HEK293 (cell line): Measurements from ENCODE around the gene LIME1.

ENCODE experiments used
- CTCF ChIA-PET: fragments of 350-600 bp; formaldehyde crosslinking; extraction: SDS; loops from one replicate; lab custom pipeline; 2021; ENCODE audit warnings: antibody characterized with exemption; lab: Yijun Ruan, JAX
- POLR2A ChIA-PET: fragments of 300-600 bp; formaldehyde crosslinking; extraction: SDS; loops from one replicate; lab custom pipeline; 2020; ENCODE audit warnings: antibody characterized with exemption, inconsistent platforms; lab: Yijun Ruan, JAX
- H3K27ac ChIP-seq: fragments of 200-500 bp; sonication (Bioruptor generic); 2 replicates; pipeline ENCODE4 v1.5.1; 2014; ENCODE audit warnings: low read depth, low read length, control low read depth, inconsistent platforms; ENCODE audit errors: extremely low read depth
- H3K36me3 ChIP-seq, 2 experiments: fragments of 200-500 bp in 1 of 2; sonication (Bioruptor generic) in 1 of 2; 1 replicate in 1 of 2; 2 replicates in 1 of 2; pipeline ENCODE4 v1.5.1; 2014 to 2017; ENCODE audit warnings: inconsistent platforms in 2 of 2, low read length in 2 of 2; ENCODE audit not compliant: control insufficient read depth in 2 of 2, insufficient read depth in 1 of 2
- H3K4me1 ChIP-seq: fragments of 200-500 bp; sonication (Bioruptor generic); 2 replicates; pipeline ENCODE4 v1.5.1; 2014; ENCODE audit warnings: mild to moderate bottlenecking, low read length, inconsistent platforms; ENCODE audit not compliant: control insufficient read depth, insufficient read depth
- H3K4me3 ChIP-seq: 2 replicates; pipeline ENCODE4 v1.5.1; 2011; ENCODE audit warnings: low read depth, mild to moderate bottlenecking, control low read depth, low read length, moderate library complexity
- H3K9me3 ChIP-seq: fragments of 200-500 bp; sonication (Bioruptor generic); 2 replicates; pipeline ENCODE4 v1.5.1; 2014; ENCODE audit warnings: low read depth, low read length, inconsistent platforms; ENCODE audit not compliant: control insufficient read depth, insufficient read depth
- ELK4 ChIP-seq: IDR thresholded peaks from 2 replicates; pipeline ENCODE4 v1.6.1; 2011; ENCODE audit warnings: mild to moderate bottlenecking, low read depth, low read length, borderline replicate concordance
- KLF17 ChIP-seq: fragments of 450-650 bp; formaldehyde crosslinking; IDR thresholded peaks from 2 replicates; pipeline ENCODE4 v1.5.1; 2016; ENCODE audit warnings: missing biosample characterization, missing genetic modification characterization
- KLF7 ChIP-seq: fragments of 450-650 bp; formaldehyde crosslinking; IDR thresholded peaks from 2 replicates; pipeline ENCODE4 v1.5.1; 2016; ENCODE audit warnings: missing biosample characterization, missing genetic modification characterization, borderline replicate concordance
- PRDM6 ChIP-seq: fragments of 450-650 bp; formaldehyde crosslinking; IDR thresholded peaks from 2 replicates; pipeline ENCODE4 v1.5.1; 2017; ENCODE audit warnings: missing biosample characterization, missing genetic modification characterization
- SCRT2 ChIP-seq: fragments of 450-650 bp; formaldehyde crosslinking; IDR thresholded peaks from 2 replicates; pipeline ENCODE4 v1.5.1; 2016; ENCODE audit warnings: missing biosample characterization, missing genetic modification characterization
- TCF7L2 ChIP-seq: IDR thresholded peaks from 2 replicates; pipeline ENCODE4 v1.6.1; 2011; ENCODE audit warnings: low read depth, mild to moderate bottlenecking, inconsistent platforms, low read length, moderate library complexity, borderline replicate concordance
- TSHZ1 ChIP-seq: fragments of 450-650 bp; formaldehyde crosslinking; IDR thresholded peaks from 2 replicates; pipeline ENCODE4 v1.5.1; 2016; ENCODE audit warnings: missing biosample characterization, missing genetic modification characterization, borderline replicate concordance
- YY2 ChIP-seq: fragments of 450-650 bp; formaldehyde crosslinking; IDR thresholded peaks from 2 replicates; pipeline ENCODE4 v1.5.1; 2016; ENCODE audit warnings: missing biosample characterization, missing genetic modification characterization
- ZBTB17 ChIP-seq: fragments of 450-650 bp; formaldehyde crosslinking; IDR thresholded peaks from 2 replicates; pipeline ENCODE4 v1.5.1; 2016; ENCODE audit warnings: missing biosample characterization, missing genetic modification characterization
- ZFP41 ChIP-seq: fragments of 450-650 bp; formaldehyde crosslinking; IDR thresholded peaks from 2 replicates; pipeline ENCODE4 v1.5.1; 2016; ENCODE audit warnings: missing biosample characterization, missing genetic modification characterization, borderline replicate concordance
- ZNF132 ChIP-seq: fragments of 450-650 bp; formaldehyde crosslinking; IDR thresholded peaks from 2 replicates; pipeline ENCODE4 v1.5.1; 2017; ENCODE audit warnings: missing biosample characterization, missing genetic modification characterization, borderline replicate concordance
- ZNF146 ChIP-seq: fragments of 450-650 bp; formaldehyde crosslinking; IDR thresholded peaks from 2 replicates; pipeline ENCODE4 v1.5.1; 2016; ENCODE audit warnings: missing biosample characterization, missing genetic modification characterization
- ZNF174 ChIP-seq: fragments of 450-650 bp; formaldehyde crosslinking; IDR thresholded peaks from 2 replicates; pipeline ENCODE4 v1.5.0; 2017; ENCODE audit warnings: missing biosample characterization, mild to moderate bottlenecking, missing genetic modification characterization
- ZNF350 ChIP-seq: fragments of 450-650 bp; formaldehyde crosslinking; IDR thresholded peaks from 2 replicates; pipeline ENCODE4 v1.5.0; 2017; ENCODE audit warnings: missing biosample characterization, mild to moderate bottlenecking, missing genetic modification characterization
- ZNF354C ChIP-seq: fragments of 450-650 bp; formaldehyde crosslinking; IDR thresholded peaks from 2 replicates; pipeline ENCODE4 v1.5.1; 2016; ENCODE audit warnings: missing biosample characterization, missing genetic modification characterization, low read depth, borderline replicate concordance
- ZNF449 ChIP-seq: fragments of 450-650 bp; formaldehyde crosslinking; IDR thresholded peaks from 2 replicates; pipeline ENCODE4 v1.5.1; 2017; ENCODE audit warnings: missing biosample characterization, mild to moderate bottlenecking, missing genetic modification characterization, moderate library complexity
- ZNF473 ChIP-seq: fragments of 450-650 bp; formaldehyde crosslinking; IDR thresholded peaks from 2 replicates; pipeline ENCODE4 v1.5.1; 2017; ENCODE audit warnings: missing biosample characterization, missing genetic modification characterization
- ZNF48 ChIP-seq: fragments of 450-650 bp; formaldehyde crosslinking; IDR thresholded peaks from 2 replicates; pipeline ENCODE4 v1.5.1; 2016; ENCODE audit warnings: missing biosample characterization, missing genetic modification characterization
- ZNF621 ChIP-seq: fragments of 450-650 bp; formaldehyde crosslinking; IDR thresholded peaks from 2 replicates; pipeline ENCODE4 v1.5.1; 2017; ENCODE audit warnings: missing biosample characterization, missing genetic modification characterization
- ZNF629 ChIP-seq: fragments of 450-650 bp; formaldehyde crosslinking; IDR thresholded peaks from 2 replicates; pipeline ENCODE4 v1.5.1; 2017; ENCODE audit warnings: missing biosample characterization, missing genetic modification characterization
- ZNF639 ChIP-seq: fragments of 450-650 bp; formaldehyde crosslinking; IDR thresholded peaks from 2 replicates; pipeline ENCODE4 v1.5.1; 2016; ENCODE audit warnings: missing biosample characterization, missing genetic modification characterization
- ZNF664 ChIP-seq: fragments of 450-650 bp; formaldehyde crosslinking; IDR thresholded peaks from 2 replicates; pipeline ENCODE4 v1.5.1; 2016; ENCODE audit warnings: missing biosample characterization, missing genetic modification characterization
- ZNF704 ChIP-seq: fragments of 450-650 bp; formaldehyde crosslinking; IDR thresholded peaks from 2 replicates; pipeline ENCODE4 v1.5.1; 2016; ENCODE audit warnings: missing biosample characterization, missing genetic modification characterization
- ZNF843 ChIP-seq: fragments of 450-650 bp; formaldehyde crosslinking; IDR thresholded peaks from 2 replicates; pipeline ENCODE4 v1.5.1; 2016; ENCODE audit warnings: missing biosample characterization, missing genetic modification characterization
- ZSCAN30 ChIP-seq: fragments of 450-650 bp; IDR thresholded peaks from 2 replicates; pipeline ENCODE4 v1.5.1; 2018; ENCODE audit warnings: missing biosample characterization, mild to moderate bottlenecking, missing genetic modification characterization, moderate library complexity

LIME1 gene

GRCh38 chr20:63740627-63741353, 4.3 kb downstream of the LIME1 start (continued):
- TF ChIP-seq ZNF449, result no peak
- no peak for TF ChIP-seq ELK4
- peak; percentile 78 for TF ChIP-seq SCRT2 (tag by site-specific recombination)
- no peak for TF ChIP-seq TCF7L2
- TF ChIP-seq ZNF473 (tag by site-specific recombination), result no peak
- TF ChIP-seq ZNF132 (tag by site-specific recombination), result no peak
- peak; percentile 96 for TF ChIP-seq ZBTB17 (tag by site-specific recombination)
- no peak for TF ChIP-seq ZNF704 (tag by site-specific recombination)
- TF ChIP-seq PRDM6 (tag by site-specific recombination), result no peak

GRCh38 chr20:63741354-63741675, 4.9 kb downstream of the LIME1 start:
- POLR2A ChIA-PET, result interaction anchor here (0.7 to 1.6 kb wide), 8 partner anchors 9 to 239 kb away, joined by 3 to 13 read pairs (median 6); partner anchors contain the start of genes ARFRP1, PRPF6, TPD52L2 and UCKL1
- peaks cover 4 to 35% of the 10 kb centered on the region in 2 experiments; a peak in 1 of 3 replicates for H3K36me3 ChIP-seq
- CTCF ChIA-PET, result interaction anchor here (0.6 to 1.0 kb wide), 3 partner anchors 121 to 670 kb away, joined by 3 read pairs; partner anchors contain the start of gene TPD52L2
- H3K9me3 ChIP-seq, result no peaks in the 10 kb centered on the region
- peak overlapping the region; percentile 54; the same call in 1 of the 2 replicates for H3K4me3 ChIP-seq
- H3K27ac ChIP-seq, result peak overlapping the region; percentile 48
- no peaks in the 10 kb centered on the region; the same call in 1 of the 2 replicates for H3K4me1 ChIP-seq
- no peak for TF ChIP-seq KLF7 (tag by site-specific recombination)
- TF ChIP-seq ZNF843 (tag by site-specific recombination), result no peak
- TF ChIP-seq KLF17, result no peak
- no peak for TF ChIP-seq ZNF350 (tag by site-specific recombination)
- no peak for TF ChIP-seq ZNF354C (tag by site-specific recombination)
- TF ChIP-seq ZNF639 (tag by site-specific recombination), result no peak
- TF ChIP-seq ZNF146 (tag by site-specific recombination), result no peak
- no peak for TF ChIP-seq YY2
- TF ChIP-seq ZFP41, result no peak
- no peak for TF ChIP-seq ZSCAN30
- TF ChIP-seq ZNF629 (tag by site-specific recombination), result no peak
- no peak for TF ChIP-seq ZNF621 (tag by site-specific recombination)
- no peak for TF ChIP-seq ZNF48 (tag by site-specific recombination)
- no peak for TF ChIP-seq TSHZ1 (tag by site-specific recombination)
- no peak for TF ChIP-seq ZNF174 (tag by site-specific recombination)
- no peak for TF ChIP-seq ZNF664 (tag by site-specific recombination)
